ENCODE measurements around the gene VAC14.

VAC14 gene

GRCh38 chr16:70657956-70658355, 143.0 kb downstream of the VAC14 start:
- no peak for FAIRE-seq
- TF ChIP-seq POLR2A (IDR thresholded peaks at IDR 0.05; ENCODE audit: low read depth, low read length) (no peak), TAF1 (IDR thresholded peaks at IDR 0.05; ENCODE audit: borderline replicate concordance, low read depth, low read length) (no peak), POLR2AphosphoS5 (IDR thresholded peaks at IDR 0.05; ENCODE audit: low read depth, low read length) (no peak)
- no peak for DNase-seq (ENCODE audit: insufficient read length)

GRCh38 chr16:70656712-70657263, 144.2 kb downstream of the VAC14 start:
- TF ChIP-seq TAF1 (IDR thresholded peaks at IDR 0.05; ENCODE audit: borderline replicate concordance, low read depth, low read length) (no peak), POLR2A (IDR thresholded peaks at IDR 0.05; ENCODE audit: low read depth, low read length) (no peak), POLR2AphosphoS5 (IDR thresholded peaks at IDR 0.05; ENCODE audit: low read depth, low read length) (no peak)
- DNase-seq (ENCODE audit: insufficient read length) (no peak), FAIRE-seq (no peak)

DNA sequence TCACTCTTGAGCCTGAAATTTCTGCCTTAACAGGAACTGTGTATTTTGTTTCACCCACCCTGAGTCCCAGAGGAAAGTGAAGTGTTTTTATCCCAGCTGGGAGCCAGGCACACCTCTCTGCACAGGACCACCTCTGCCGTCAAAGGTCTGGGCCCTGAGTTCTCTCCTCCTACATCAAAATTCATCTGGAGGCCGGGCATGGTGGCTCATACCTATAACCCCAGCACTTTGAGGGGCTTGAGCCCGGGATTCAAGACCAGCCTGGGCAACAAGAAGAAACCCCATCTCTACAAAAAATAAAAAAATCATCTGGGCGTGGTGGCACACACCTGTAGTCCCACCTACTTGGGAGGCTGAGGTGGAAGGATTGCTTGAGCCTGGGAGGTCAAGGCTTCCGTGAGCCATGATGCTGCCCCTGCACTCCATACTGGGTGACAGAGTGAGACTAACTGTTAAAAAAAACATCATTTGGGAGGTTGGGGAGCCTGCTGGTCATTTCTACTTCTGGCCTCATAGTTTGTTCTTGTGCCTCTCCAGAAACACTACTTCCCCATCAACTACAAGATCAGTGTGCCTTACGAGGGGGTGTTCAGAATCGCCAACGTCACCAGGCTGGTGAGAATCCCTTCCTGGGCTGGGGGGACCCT, 144.8 kb downstream of the VAC14 start:
- DNase-seq (ENCODE audit: insufficient read length) = no peak
- TF ChIP-seq POLR2AphosphoS5 (IDR thresholded peaks at IDR 0.05; ENCODE audit: low read depth, low read length) (no peak), POLR2A (IDR thresholded peaks at IDR 0.05; ENCODE audit: low read depth, low read length) (no peak), TAF1 (IDR thresholded peaks at IDR 0.05; ENCODE audit: borderline replicate concordance, low read depth, low read length) (no peak)

GRCh38 chr16:70653809-70654771, 146.9 kb downstream of the VAC14 start:
- no peak for TF ChIP-seq TAF1 (IDR thresholded peaks at IDR 0.05; ENCODE audit: borderline replicate concordance, low read depth, low read length)
- no peak for TF ChIP-seq POLR2AphosphoS5 (IDR thresholded peaks at IDR 0.05; ENCODE audit: low read depth, low read length)
- no peak for TF ChIP-seq POLR2A (IDR thresholded peaks at IDR 0.05; ENCODE audit: low read depth, low read length)
- DNase-seq (ENCODE audit: insufficient read length) (no peak), FAIRE-seq (peak; percentile 94)

More for the DNA sequence above, 144.8 kb downstream of the VAC14 start:
- no peak for FAIRE-seq

DNA sequence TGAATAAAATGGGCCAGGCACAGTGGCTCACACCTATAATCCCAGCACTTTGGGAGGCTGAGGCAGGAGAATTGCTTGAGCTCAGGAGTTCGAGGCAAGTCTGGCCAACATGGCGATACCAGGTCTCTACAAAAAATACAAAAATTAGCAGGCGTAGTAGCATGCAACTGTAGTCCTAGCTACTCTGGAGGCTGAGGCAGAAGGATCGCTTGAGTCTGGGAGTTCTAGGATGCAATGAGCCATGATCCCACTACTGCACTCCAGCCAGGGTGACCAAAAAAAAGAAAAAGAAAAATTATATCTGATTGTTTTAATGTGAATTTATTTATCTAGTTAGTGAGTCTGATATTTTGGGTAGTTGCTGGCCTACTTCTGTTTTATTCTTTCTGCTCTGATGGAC, 147.6 kb downstream of the VAC14 start:
- DNase-seq (ENCODE audit: insufficient read length) (no peak), FAIRE-seq (no peak)
- TF ChIP-seq POLR2AphosphoS5 (IDR thresholded peaks at IDR 0.05; ENCODE audit: low read depth, low read length) = no peak
- TF ChIP-seq TAF1 (IDR thresholded peaks at IDR 0.05; ENCODE audit: borderline replicate concordance, low read depth, low read length) = no peak
- TF ChIP-seq POLR2A (IDR thresholded peaks at IDR 0.05; ENCODE audit: low read depth, low read length) = no peak

DNA sequence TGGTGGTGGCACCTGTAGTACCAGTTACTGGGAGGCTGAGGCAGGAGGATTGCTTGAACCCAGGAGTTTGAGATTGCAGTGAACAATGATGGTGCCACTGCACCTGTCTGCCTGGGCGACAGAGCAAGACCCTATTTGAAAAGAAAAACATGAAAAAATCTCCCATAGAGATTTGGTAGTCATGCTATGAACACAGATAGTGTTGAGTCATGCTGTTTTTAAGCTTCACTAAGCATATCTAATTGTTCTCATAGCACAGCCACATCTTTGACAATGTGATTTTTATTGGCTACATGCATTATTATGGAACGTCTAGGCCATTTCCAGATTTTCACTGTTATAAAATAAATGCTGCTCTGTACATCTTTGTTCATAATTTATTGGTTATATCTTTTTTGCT, 148.6 kb downstream of the VAC14 start:
- TF ChIP-seq POLR2AphosphoS5 (IDR thresholded peaks at IDR 0.05; ENCODE audit: low read depth, low read length) (no peak), POLR2A (IDR thresholded peaks at IDR 0.05; ENCODE audit: low read depth, low read length) (no peak)
- FAIRE-seq (no peak), DNase-seq (ENCODE audit: insufficient read length) (no peak)

DNA sequence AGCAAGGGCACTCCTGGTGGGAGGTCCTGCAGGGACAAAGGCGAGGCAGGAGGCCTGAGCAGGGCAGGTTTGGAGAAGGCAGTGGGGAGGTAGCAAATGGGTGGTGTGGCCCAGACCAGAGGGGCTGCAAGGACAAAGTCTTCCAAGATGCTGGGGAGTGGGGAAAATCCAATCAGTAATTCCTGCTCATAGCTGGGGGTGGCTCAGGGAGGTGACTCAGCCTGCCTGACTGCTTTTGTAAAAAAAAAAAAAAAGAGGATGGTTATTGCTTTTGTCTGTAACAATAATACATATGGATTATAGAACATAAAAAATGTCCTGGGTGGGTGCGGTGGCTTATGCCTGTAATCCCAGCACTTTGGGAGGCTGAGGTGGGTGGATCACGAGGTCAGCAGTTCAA, 149.4 kb downstream of the VAC14 start:
- FAIRE-seq (no peak), DNase-seq (ENCODE audit: insufficient read length) (no peak)
- TF ChIP-seq POLR2A (IDR thresholded peaks at IDR 0.05; ENCODE audit: low read depth, low read length) (no peak), TAF1 (IDR thresholded peaks at IDR 0.05; ENCODE audit: borderline replicate concordance, low read depth, low read length) (no peak), POLR2AphosphoS5 (IDR thresholded peaks at IDR 0.05; ENCODE audit: low read depth, low read length) (no peak)

DNA sequence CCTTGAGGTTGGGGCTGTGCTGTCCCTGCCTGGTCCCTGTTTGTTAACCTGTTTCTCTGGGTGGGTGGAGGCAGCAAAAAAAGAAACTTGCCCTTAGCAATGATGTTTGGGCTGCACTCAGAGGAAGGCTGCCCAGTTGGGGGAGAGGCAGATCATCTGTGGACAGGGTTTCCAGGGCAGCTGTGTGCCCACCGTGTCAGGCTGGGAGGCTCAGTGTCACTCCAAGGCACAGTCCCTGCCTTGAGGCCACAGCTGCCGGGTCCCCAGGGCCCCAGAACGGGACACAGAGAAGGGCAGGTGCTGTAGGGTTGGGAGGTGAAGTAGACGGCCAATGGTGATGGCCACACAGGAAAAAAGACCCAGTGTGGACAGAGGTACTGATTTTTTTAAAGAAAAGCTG, 150.7 kb downstream of the VAC14 start:
- FAIRE-seq (no peak), DNase-seq (ENCODE audit: insufficient read length) (no peak)
- TF ChIP-seq TAF1 (IDR thresholded peaks at IDR 0.05; ENCODE audit: borderline replicate concordance, low read depth, low read length) (no peak), POLR2A (IDR thresholded peaks at IDR 0.05; ENCODE audit: low read depth, low read length) (no peak), POLR2AphosphoS5 (IDR thresholded peaks at IDR 0.05; ENCODE audit: low read depth, low read length) (no peak)

DNA sequence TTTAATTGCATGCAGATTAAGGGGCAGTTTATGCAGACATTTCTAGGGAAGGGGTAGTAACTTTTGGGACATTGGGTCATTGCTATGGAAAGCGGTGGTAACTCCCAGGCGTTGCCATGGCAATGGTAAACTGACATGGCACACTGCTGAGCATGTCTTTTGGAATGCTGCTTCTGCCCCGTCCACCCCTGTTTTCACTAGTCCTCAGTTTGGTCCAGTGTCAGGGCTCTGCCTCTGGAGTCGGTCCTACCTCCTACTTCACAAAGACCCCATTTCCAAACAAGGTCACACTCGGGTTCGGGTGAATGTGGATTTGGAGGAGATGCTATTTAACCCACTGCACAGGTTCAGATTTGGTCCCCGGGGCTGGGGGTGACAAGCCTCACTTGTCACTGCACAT, 151.7 kb downstream of the VAC14 start:
- FAIRE-seq = no peak
- no peak for DNase-seq (ENCODE audit: insufficient read length)
- no peak for TF ChIP-seq POLR2AphosphoS5 (IDR thresholded peaks at IDR 0.05; ENCODE audit: low read depth, low read length)
- TF ChIP-seq TAF1 (IDR thresholded peaks at IDR 0.05; ENCODE audit: borderline replicate concordance, low read depth, low read length) = no peak
- TF ChIP-seq POLR2A (IDR thresholded peaks at IDR 0.05; ENCODE audit: low read depth, low read length) = no peak

- FAIRE-seq (no peak), DNase-seq (ENCODE audit: insufficient read length) (no peak)
- TF ChIP-seq POLR2A (IDR thresholded peaks at IDR 0.05; ENCODE audit: low read depth, low read length) (no peak), TAF1 (IDR thresholded peaks at IDR 0.05; ENCODE audit: borderline replicate concordance, low read depth, low read length) (no peak), POLR2AphosphoS5 (IDR thresholded peaks at IDR 0.05; ENCODE audit: low read depth, low read length) (no peak)
These were observed 152.4 kb downstream of the VAC14 start for GRCh38 chr16:70648606-70649005.

- DNase-seq (ENCODE audit: insufficient read length) (no peak), FAIRE-seq (no peak)
- TF ChIP-seq TAF1 (IDR thresholded peaks at IDR 0.05; ENCODE audit: borderline replicate concordance, low read depth, low read length) (no peak), POLR2AphosphoS5 (IDR thresholded peaks at IDR 0.05; ENCODE audit: low read depth, low read length) (no peak), POLR2A (IDR thresholded peaks at IDR 0.05; ENCODE audit: low read depth, low read length) (no peak)
These were observed 153.3 kb downstream of the VAC14 start for GRCh38 chr16:70647441-70648359.
